ENCODE data around the gene NXPH3. TPM values are rescaled to one million over a fixed set of nuclear protein-coding genes. Genes with fewer than 3 reads are reported as not detected.

The NXPH3 gene
- total RNA-seq, 6 experiments from 2014 or later, result 0.09 to 0.43 (median 0.21) TPM; not detected in 1

- Histone ChIP-seq H3K4me1 (peaks cover 0 to 16% (median 5%) of the 10 kb centered on the region in 4 donors), H3K4me3 (no peak overlapping the region), H3K27me3 (no peaks in the 10 kb centered on the region), H3K9me3 (no peaks in the 10 kb centered on the region), H3K27ac (no peak overlapping the region), H3K36me3 (no peaks in the 10 kb centered on the region)
- DNase-seq (no peak), ATAC-seq (no peak)
- intact Hi-C loops (cut with DNase I), result no loop called here
- WGBS (ENCODE audit: insufficient coverage, low coverage, low lambda C conversion rate, missing lambda C conversion rate), result 54% methylated on average over 5 of the region's 9 CpGs
- TF ChIP-seq, protein P1, sequence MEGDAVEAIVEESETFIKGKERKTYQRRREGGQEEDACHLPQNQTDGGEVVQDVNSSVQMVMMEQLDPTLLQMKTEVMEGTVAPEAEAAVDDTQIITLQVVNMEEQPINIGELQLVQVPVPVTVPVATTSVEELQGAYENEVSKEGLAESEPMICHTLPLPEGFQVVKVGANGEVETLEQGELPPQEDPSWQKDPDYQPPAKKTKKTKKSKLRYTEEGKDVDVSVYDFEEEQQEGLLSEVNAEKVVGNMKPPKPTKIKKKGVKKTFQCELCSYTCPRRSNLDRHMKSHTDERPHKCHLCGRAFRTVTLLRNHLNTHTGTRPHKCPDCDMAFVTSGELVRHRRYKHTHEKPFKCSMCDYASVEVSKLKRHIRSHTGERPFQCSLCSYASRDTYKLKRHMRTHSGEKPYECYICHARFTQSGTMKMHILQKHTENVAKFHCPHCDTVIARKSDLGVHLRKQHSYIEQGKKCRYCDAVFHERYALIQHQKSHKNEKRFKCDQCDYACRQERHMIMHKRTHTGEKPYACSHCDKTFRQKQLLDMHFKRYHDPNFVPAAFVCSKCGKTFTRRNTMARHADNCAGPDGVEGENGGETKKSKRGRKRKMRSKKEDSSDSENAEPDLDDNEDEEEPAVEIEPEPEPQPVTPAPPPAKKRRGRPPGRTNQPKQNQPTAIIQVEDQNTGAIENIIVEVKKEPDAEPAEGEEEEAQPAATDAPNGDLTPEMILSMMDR (IDR thresholded peaks at IDR 0.05), result no peak
- TF ChIP-seq POLR2A (IDR thresholded peaks at IDR 0.05), result no peak
Measured at GRCh38 chr17:49547566-49547965, 28.1 kb upstream of the NXPH3 start.

DNA sequence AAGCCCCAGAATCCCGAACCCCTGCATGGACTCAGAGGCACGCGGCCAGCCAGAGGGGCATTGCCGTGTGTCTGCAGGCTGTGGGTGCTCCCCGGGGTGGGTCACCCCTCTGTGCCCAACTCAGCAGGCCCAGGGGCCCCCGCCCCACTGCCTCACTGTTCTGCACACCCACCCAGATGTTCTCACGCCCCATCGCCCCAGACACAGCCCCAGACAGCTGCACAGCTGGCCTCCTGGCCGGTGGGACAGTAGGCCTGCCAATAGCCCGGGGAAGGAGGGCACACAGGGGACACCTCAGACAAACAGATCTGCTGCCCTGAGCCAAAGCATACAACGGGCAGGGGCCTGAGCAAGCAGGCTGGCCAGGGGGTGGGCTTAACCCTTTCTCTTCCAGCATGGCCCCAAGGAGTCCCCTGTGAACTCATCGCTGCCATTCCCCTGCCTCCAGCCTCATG, 27.6 kb upstream of the NXPH3 start:
- ATAC-seq, result peak in 2 of 4 donors; percentile 32 to 38
- H3K9me3 ChIP-seq, result no peaks in the 10 kb centered on the region
- 26% methylated on average over 6 of the region's 12 CpGs for WGBS (ENCODE audit: insufficient coverage, low coverage, low lambda C conversion rate, missing lambda C conversion rate)
- no peak overlapping the region for H3K27ac ChIP-seq
- no peaks in the 10 kb centered on the region for H3K27me3 ChIP-seq
- H3K36me3 ChIP-seq, result no peaks in the 10 kb centered on the region
- DNase-seq, result no peak
- intact Hi-C loops (cut with DNase I), result no loop called here
- TF ChIP-seq, protein P1 (IDR thresholded peaks at IDR 0.05), result no peak
- no peak for TF ChIP-seq POLR2A (IDR thresholded peaks at IDR 0.05)
- no peak overlapping the region for H3K4me3 ChIP-seq
- peaks cover 0 to 16% (median 5%) of the 10 kb centered on the region in 4 donors for H3K4me1 ChIP-seq

GRCh38 chr17:49548506-49549310, 27.0 kb upstream of the NXPH3 start:
- Histone ChIP-seq H3K27me3 (no peaks in the 10 kb centered on the region), H3K27ac (no peak overlapping the region), H3K36me3 (no peaks in the 10 kb centered on the region), H3K9me3 (no peaks in the 10 kb centered on the region), H3K4me3 (no peak overlapping the region), H3K4me1 (peaks cover 0 to 16% (median 5%) of the 10 kb centered on the region in 4 donors)
- ATAC-seq, result peak; percentile 52 to 68 (median 60)
- WGBS (ENCODE audit: insufficient coverage, low coverage, low lambda C conversion rate, missing lambda C conversion rate), result 62% methylated on average over 3 of the region's 8 CpGs
- intact Hi-C loops (cut with DNase I), result no loop called here
- TF ChIP-seq, protein P1 (IDR thresholded peaks at IDR 0.05), result peak; percentile 45 to 79 (median 67)
- TF ChIP-seq POLR2A (IDR thresholded peaks at IDR 0.05), result no peak
- no peak for DNase-seq

DNA sequence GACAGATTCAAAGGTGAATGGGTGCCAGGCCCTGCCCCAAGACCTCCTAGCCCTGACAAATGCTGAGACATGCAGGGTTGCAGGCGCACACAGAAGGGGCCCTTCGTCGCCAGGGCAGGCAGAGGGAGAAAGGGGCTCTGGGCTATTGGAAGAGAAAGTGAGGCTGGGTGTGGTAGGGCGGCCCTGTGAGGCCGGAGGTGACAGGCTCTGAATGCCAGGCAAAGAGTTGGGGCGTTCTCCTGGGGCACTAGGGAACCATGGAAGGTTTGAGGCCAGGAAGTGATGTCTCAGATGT, 26.4 kb upstream of the NXPH3 start:
- DNase-seq (no peak), ATAC-seq (no peak)
- Histone ChIP-seq H3K4me1 (peaks cover 0 to 16% (median 5%) of the 10 kb centered on the region in 4 donors), H3K4me3 (no peak overlapping the region), H3K27me3 (no peaks in the 10 kb centered on the region), H3K9me3 (no peaks in the 10 kb centered on the region), H3K36me3 (no peaks in the 10 kb centered on the region), H3K27ac (no peak overlapping the region)
- 84% methylated on average over 2 of the region's 6 CpGs for WGBS (ENCODE audit: insufficient coverage, low coverage, low lambda C conversion rate, missing lambda C conversion rate)
- no peak for TF ChIP-seq POLR2A (IDR thresholded peaks at IDR 0.05)
- TF ChIP-seq, protein P1 (IDR thresholded peaks at IDR 0.05), result no peak
- intact Hi-C loops (cut with DNase I), result no loop called here
